ENCODE measurements around the gene CD72.
A peak's percentile ranks its signal among the peaks of the same experiment; 100 is the strongest.

The CD72 gene

GRCh38 chr9:35618325-35618727, at the start of gene CD72:
Gene CD72, minus strand, starts transcription at chr9:35618413. Its CDS starts 110 bp downstream, at chr9:35618303.
- no peak for DNase-seq (ENCODE audit: low read depth in 2 of 2)

- DNase-seq (ENCODE audit: low read depth in 2 of 2) = no peak
Observed at GRCh38 chr9:35667939-35668338, 49.7 kb upstream of the CD72 start.

- DNase-seq (ENCODE audit: low read depth in 2 of 2) = no peak
Observed at GRCh38 chr9:35666549-35666948, 48.3 kb upstream of the CD72 start.

- DNase-seq (ENCODE audit: low read depth in 2 of 2) = no peak
Observed at GRCh38 chr9:35666045-35666444, 47.8 kb upstream of the CD72 start.

- DNase-seq (ENCODE audit: low read depth in 2 of 2) = no peak
Observed at GRCh38 chr9:35665471-35665818, 47.2 kb upstream of the CD72 start.

- peak in 1 of 2 donors; percentile 55 for DNase-seq (ENCODE audit: low read depth in 2 of 2)
Observed at GRCh38 chr9:35664531-35665470, 46.6 kb upstream of the CD72 start, which contains the start of gene ARHGEF39. Gene ARHGEF39, minus strand, starts transcription at chr9:35665195. Its CDS starts 26 bp downstream, at chr9:35665169.

GRCh38 chr9:35662437-35662836, 44.2 kb upstream of the CD72 start:
- no peak for DNase-seq (ENCODE audit: low read depth in 2 of 2)

GRCh38 chr9:35661756-35662350, 43.6 kb upstream of the CD72 start:
- no peak for DNase-seq (ENCODE audit: low read depth in 2 of 2)

GRCh38 chr9:35660966-35661415, 42.8 kb upstream of the CD72 start:
- DNase-seq (ENCODE audit: low read depth in 2 of 2) = no peak

- no peak for DNase-seq (ENCODE audit: low read depth in 2 of 2)
Observed at GRCh38 chr9:35659340-35659739, 41.1 kb upstream of the CD72 start.

- DNase-seq (ENCODE audit: low read depth in 2 of 2) = no peak
Observed at GRCh38 chr9:35658968-35659220, 40.7 kb upstream of the CD72 start.

GRCh38 chr9:35658137-35658967, 40.1 kb upstream of the CD72 start, which contains the start of gene CCDC107:
Gene CCDC107, plus strand, starts transcription at chr9:35658292. Its CDS starts 88 bp downstream, at chr9:35658380.
- DNase-seq (ENCODE audit: low read depth in 2 of 2) = peak; percentile 58 to 77

- DNase-seq (ENCODE audit: low read depth in 2 of 2) = peak; percentile 92 to 94
Observed at GRCh38 chr9:35657546-35658136, 39.4 kb upstream of the CD72 start, which contains the start of gene RMRP. Gene RMRP, minus strand, starts transcription at chr9:35658019.

- DNase-seq (ENCODE audit: low read depth in 2 of 2) = no peak
Observed at GRCh38 chr9:35656831-35657545, 38.8 kb upstream of the CD72 start.

GRCh38 chr9:35656348-35656747, 38.1 kb upstream of the CD72 start:
- DNase-seq (ENCODE audit: low read depth in 2 of 2) = no peak

- no peak for DNase-seq (ENCODE audit: low read depth in 2 of 2)
Observed at GRCh38 chr9:35653611-35654010, 35.4 kb upstream of the CD72 start.

- DNase-seq (ENCODE audit: low read depth in 2 of 2) = no peak
Observed at GRCh38 chr9:35652829-35653209, 34.6 kb upstream of the CD72 start.

- DNase-seq (ENCODE audit: low read depth in 2 of 2) = no peak
Observed at GRCh38 chr9:35651956-35652828, 34.0 kb upstream of the CD72 start.

- no peak for DNase-seq (ENCODE audit: low read depth in 2 of 2)
Observed at GRCh38 chr9:35650341-35651158, 32.3 kb upstream of the CD72 start, which contains the start of gene SIT1. Gene SIT1, minus strand, starts transcription at chr9:35650931. Its CDS starts 78 bp downstream, at chr9:35650853.

Data from stimulated activated CD8-positive, alpha-beta memory T cell treated with anti-CD3 and anti-CD28 coated beads, Interleukin-7, amount 100 ng/mL, for 4 hours (primary cell).